Esophagus squamous epithelium (tissue), 4 donors: ENCODE measurements around the gene CIDEC.

Source experiments
- POLR2A ChIP-seq, 4 donors: fragments of 450-650 bp; IDR thresholded peaks; one replicate each; pipeline ENCODE4 v1.6.1; 2017; ENCODE audit warnings: antibody characterized with exemption in 4 of 4, mild to moderate bottlenecking in 4 of 4, moderate library complexity in 3 of 4
- TF ChIP-seq, protein P1 (sequence below), 6 experiments: fragments of 450-650 bp in 4 of 6; fragments of 200-600 bp in 2 of 6; sonication (generic) in 2 of 6; IDR thresholded peaks; one replicate each; pipeline ENCODE4 v1.5.1; 2016 to 2019; ENCODE audit warnings: antibody characterized with exemption in 6 of 6, mild to moderate bottlenecking in 4 of 6, moderate library complexity in 4 of 6

DNA sequence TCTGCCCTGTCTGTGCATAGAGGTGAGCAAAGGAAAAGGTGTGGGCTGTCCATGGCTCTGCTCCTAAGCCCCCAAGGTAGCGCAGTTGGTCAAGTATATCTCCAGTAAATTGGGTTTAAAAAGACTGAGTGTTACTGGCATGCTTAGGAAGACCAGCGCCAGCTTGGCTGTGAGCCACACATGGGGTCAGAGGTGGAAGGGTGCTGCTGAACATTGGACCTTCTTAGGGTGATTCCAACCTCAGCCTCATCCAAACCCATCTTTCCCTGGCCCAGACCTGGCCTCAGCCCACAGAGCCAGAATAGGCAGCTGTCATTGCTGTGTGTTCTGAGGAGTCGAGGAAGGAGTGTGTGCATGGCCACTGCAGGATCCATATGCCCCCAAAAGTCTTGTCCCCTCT is 28.2 kb upstream of the CIDEC start:
- TF ChIP-seq, protein P1, sequence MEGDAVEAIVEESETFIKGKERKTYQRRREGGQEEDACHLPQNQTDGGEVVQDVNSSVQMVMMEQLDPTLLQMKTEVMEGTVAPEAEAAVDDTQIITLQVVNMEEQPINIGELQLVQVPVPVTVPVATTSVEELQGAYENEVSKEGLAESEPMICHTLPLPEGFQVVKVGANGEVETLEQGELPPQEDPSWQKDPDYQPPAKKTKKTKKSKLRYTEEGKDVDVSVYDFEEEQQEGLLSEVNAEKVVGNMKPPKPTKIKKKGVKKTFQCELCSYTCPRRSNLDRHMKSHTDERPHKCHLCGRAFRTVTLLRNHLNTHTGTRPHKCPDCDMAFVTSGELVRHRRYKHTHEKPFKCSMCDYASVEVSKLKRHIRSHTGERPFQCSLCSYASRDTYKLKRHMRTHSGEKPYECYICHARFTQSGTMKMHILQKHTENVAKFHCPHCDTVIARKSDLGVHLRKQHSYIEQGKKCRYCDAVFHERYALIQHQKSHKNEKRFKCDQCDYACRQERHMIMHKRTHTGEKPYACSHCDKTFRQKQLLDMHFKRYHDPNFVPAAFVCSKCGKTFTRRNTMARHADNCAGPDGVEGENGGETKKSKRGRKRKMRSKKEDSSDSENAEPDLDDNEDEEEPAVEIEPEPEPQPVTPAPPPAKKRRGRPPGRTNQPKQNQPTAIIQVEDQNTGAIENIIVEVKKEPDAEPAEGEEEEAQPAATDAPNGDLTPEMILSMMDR (IDR thresholded peaks at IDR 0.05): no peak
- no peak for TF ChIP-seq POLR2A (IDR thresholded peaks at IDR 0.05)
